ENCODE results near the gene FOXD3. TPM values are rescaled to one million over a fixed set of nuclear protein-coding genes. Genes with fewer than 3 reads are reported as not detected.

FOXD3 gene
- total RNA-seq, 2 experiments from 2014 or later = not detected

Small RNAs within 50 kb of the gene (microRNA-seq; reads per million reads assigned to microRNA genes)
- not detected for gene MIR6068 (ENCODE audit: borderline microRNAs expressed, borderline number of aligned reads, borderline replicate concordance)

Other genes with a start within 250 kb of the FOXD3 start
- gene ALG6, start 45.1 kb downstream of the FOXD3 start, total RNA-seq = 10 to 100 TPM; 16.0 to 18.8 TPM
- gene ITGB3BP, start 200.7 kb downstream of the FOXD3 start, total RNA-seq = 10 to 100 TPM; 59.5 to 61.1 TPM
- 1 to 10 TPM; 5.6 to 5.8 TPM for gene EFCAB7, start 201.0 kb downstream of the FOXD3 start, total RNA-seq